HL-60/S4 treated with retinoic acid at 250 ng/mL for 4 days and 3 days (cell line): ENCODE data around the gene SLC35C1.

Experiments used
- in situ Hi-C: fragments of 300-500 bp; cut with MboI; formaldehyde crosslinking; loops from 2 replicates; pipeline ENCODE4 v1.7.0; 2022; ENCODE audit warnings: low sequenced_read_pairs

Gene SLC35C1

DNA sequence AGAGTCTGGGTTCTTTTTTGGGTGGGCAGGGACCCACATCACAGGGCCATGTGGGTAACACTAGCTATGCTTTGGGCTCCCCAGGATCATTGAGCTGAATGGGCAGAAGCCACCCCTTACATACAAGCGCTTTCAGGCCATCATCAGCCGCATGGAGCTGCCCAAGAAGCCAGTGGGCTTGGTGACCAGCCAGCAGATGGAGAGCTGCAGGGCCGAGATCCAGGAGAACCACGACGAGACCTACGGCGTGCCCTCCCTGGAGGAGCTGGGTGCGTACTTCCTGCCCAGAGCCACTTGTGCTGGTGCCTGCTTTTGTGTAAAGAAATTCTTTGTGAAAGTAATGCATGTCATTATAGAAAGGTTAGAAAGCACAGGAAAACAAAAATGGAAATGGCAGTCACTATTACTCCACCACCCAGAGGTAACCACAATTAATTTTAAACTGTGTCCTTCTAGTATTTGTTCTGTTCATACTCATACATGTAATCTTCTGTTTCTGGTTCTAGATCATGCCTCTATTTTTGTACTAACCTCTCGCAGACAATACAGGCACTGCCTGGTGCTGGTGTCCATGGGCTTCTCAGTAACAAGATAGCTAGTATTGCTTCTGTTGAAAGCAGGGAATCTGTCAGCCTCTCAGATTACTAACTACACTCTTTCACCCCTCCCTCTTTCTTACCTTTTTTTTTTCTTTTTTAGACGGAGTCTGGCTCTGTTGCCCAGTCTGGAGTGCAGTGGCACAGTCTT is 56.0 kb downstream of the SLC35C1 start:
- in situ Hi-C loops: no loop called here
